ENCODE measurements around the gene SYT3.

GRCh38 chr19:50678323-50678722 lies 38.6 kb upstream of the SYT3 start:
- no peak for TF ChIP-seq POLR2A (IDR thresholded peaks at IDR 0.05)
- TF ChIP-seq POLR2AphosphoS5 (IDR thresholded peaks at IDR 0.05), result no peak
- no peak for TF ChIP-seq CTCF (IDR thresholded peaks at IDR 0.05)

Measured in sigmoid colon (tissue), 4 donors.